Measurements from ENCODE around the gene SMIM28.
"Not testable (repeated sequence)": the region's sequence is repeated elsewhere in the genome, so short reads cannot be mapped to it uniquely, and the experiment has no call there.

SMIM28 gene

GRCh38 chr6:138406443-138406842 is 28.7 kb downstream of the SMIM28 start:
- no peak for DNase-seq

GRCh38 chr6:138410048-138410735 is 32.5 kb downstream of the SMIM28 start:
- no peak for DNase-seq

- DNase-seq = no peak
These were observed 33.5 kb downstream of the SMIM28 start for GRCh38 chr6:138410972-138411880.

GRCh38 chr6:138415125-138415524 is 37.4 kb downstream of the SMIM28 start:
- DNase-seq = no peak

- no peak for DNase-seq
These were observed 38.5 kb downstream of the SMIM28 start for GRCh38 chr6:138416206-138416605.

- no peak for DNase-seq
These were observed 39.9 kb downstream of the SMIM28 start for GRCh38 chr6:138417493-138418117.

- DNase-seq = no peak
These were observed 40.5 kb downstream of the SMIM28 start for GRCh38 chr6:138418118-138418742.

GRCh38 chr6:138419766-138420165 is 42.1 kb downstream of the SMIM28 start:
- no peak for DNase-seq

GRCh38 chr6:138420356-138420755 is 42.7 kb downstream of the SMIM28 start:
- DNase-seq = no peak

- no peak for DNase-seq
These were observed 43.4 kb downstream of the SMIM28 start for GRCh38 chr6:138421089-138421488.

- DNase-seq = no peak
These were observed 43.9 kb downstream of the SMIM28 start for GRCh38 chr6:138421608-138422007.

GRCh38 chr6:138422861-138423260 is 45.2 kb downstream of the SMIM28 start:
- no peak for DNase-seq

GRCh38 chr6:138424004-138424904 is 46.5 kb downstream of the SMIM28 start:
- DNase-seq = no peak

- DNase-seq = not testable (repeated sequence)
These were observed 47.6 kb downstream of the SMIM28 start for GRCh38 chr6:138425256-138425655.

- DNase-seq = no peak
These were observed 48.9 kb downstream of the SMIM28 start for GRCh38 chr6:138426500-138427123.

GRCh38 chr6:138427701-138428100 is 50.0 kb downstream of the SMIM28 start:
- no peak for DNase-seq

- DNase-seq = no peak
These were observed 51.4 kb downstream of the SMIM28 start for GRCh38 chr6:138428944-138429598.

- no peak for DNase-seq
These were observed 52.1 kb downstream of the SMIM28 start for GRCh38 chr6:138429761-138430160.

GRCh38 chr6:138430361-138431145 is 52.8 kb downstream of the SMIM28 start:
- no peak for DNase-seq
